C4-2B (cell line): ENCODE measurements around the gene DNER.

Source experiments
- H3K27ac ChIP-seq: fragments of 450-650 bp; 2 replicates; pipeline ENCODE4 v1.5.1; 2017
- CTCF ChIP-seq: fragments of 450-650 bp; conservative IDR thresholded peaks from 2 replicates; pipeline ENCODE4 v1.5.1; 2017; ENCODE audit warnings: mild to moderate bottlenecking
- ZFX ChIP-seq: fragments of 450-650 bp; IDR thresholded peaks from 2 replicates; pipeline ENCODE4 v1.6.1; 2017

Gene DNER

GRCh38 chr2:229634601-229635370 is 79.6 kb downstream of the DNER start:
- TF ChIP-seq ZFX (no peak), CTCF (no peak)

GRCh38 chr2:229633556-229633955 is 80.8 kb downstream of the DNER start:
- TF ChIP-seq ZFX (no peak), CTCF (no peak)
- no peak overlapping the region for H3K27ac ChIP-seq

More at GRCh38 chr2:229634601-229635370, 79.6 kb downstream of the DNER start:
- no peak overlapping the region for H3K27ac ChIP-seq

DNA sequence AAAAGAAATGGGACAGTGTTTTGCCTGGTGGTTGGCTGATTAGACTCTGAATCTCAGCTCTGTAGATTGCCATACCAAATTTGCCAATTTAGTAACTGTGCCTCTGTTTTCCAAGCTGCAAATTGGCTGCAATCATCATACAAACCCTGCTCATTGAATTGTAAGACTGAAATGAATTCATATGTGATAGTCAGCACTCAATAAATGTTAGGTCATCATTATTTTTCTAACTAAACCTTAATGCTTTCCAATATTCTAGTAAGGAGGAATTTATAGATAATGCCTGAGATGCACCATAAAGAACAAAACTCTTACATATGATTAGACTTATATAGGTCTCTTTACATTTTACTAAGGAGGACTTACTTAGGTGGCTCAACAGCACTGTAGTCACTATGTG is 85.3 kb downstream of the DNER start:
- no peak overlapping the region for H3K27ac ChIP-seq
- TF ChIP-seq ZFX (no peak), CTCF (no peak)

DNA sequence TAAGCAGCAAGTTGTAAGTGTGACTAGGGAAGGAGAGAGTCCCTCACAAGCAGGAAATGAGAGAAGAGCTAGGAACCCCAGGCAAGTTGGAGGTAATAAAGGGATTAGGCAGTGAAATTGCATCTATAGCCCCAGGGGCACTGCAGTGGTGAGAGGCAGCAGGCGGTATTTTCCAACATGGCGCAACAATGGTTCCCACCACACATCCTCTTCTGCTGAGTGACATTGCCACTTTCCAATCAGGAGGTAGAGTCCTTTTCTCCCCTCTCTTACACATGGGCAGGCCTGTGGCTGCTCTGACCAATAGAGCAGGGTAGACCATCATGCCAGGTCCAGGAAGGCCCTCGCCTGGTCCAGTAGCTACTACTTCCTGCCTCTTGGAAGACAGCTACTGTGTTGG is 86.6 kb downstream of the DNER start:
- TF ChIP-seq CTCF (no peak), ZFX (no peak)
- no peak overlapping the region for H3K27ac ChIP-seq

- TF ChIP-seq CTCF (no peak), ZFX (no peak)
- H3K27ac ChIP-seq = no peak overlapping the region
Measured at GRCh38 chr2:229622495-229623355, 91.6 kb downstream of the DNER start.

- H3K27ac ChIP-seq = no peak overlapping the region
- TF ChIP-seq ZFX = no peak
- no peak for TF ChIP-seq CTCF
Measured at GRCh38 chr2:229620759-229621158, 93.6 kb downstream of the DNER start.

DNA sequence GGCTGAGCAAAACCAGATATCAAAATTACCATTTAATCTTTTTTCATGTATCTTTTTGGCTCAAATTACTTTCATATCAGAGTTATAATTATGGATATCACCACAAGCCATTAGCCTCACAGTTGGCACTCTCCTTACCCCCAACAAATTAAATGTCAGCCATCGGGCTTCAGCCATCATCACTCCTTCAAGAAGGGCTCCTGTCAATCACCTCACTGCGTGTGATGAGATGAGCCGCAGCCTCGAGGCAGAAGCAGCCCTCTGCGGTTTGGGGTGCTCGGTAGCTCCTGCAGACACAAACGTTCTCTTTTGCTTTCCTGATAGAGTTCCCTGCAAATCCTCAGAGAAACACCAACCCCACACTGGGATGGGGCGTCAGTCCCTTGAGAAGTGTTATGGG is 94.1 kb downstream of the DNER start:
- TF ChIP-seq ZFX (no peak), CTCF (no peak)
- no peak overlapping the region for H3K27ac ChIP-seq
